Measurements from ENCODE around the gene ADAM12. TPM values are rescaled to one million over a fixed set of nuclear protein-coding genes. Genes with fewer than 3 reads are reported as not detected.

Gene ADAM12
- total and polyA plus RNA-seq, 2 donors (not counting 1 experiment from before 2014, with no cell fraction given), result 21.0 to 56.9 TPM

DNA sequence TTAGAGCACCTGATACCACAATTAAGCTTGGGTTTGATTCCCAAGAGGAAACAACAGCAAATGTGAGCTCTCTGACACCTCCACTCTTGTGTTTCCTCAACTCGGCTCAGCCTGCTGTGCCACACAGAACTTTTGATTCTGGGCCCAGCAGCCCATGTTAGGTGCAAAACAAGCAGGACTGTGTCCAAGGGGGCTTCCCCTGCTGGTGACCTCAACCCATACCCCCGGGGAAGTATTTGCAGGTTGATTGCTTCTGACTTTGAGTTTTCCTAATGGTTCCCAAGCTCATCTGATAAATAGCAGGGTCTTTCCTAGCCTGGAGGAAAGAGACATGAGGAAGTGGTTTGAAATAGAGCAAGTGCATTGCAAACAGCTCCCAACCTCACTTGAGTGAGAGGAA is 43.5 kb upstream of the ADAM12 start:
- Histone ChIP-seq H3K9ac (ENCODE audit: insufficient read depth, low read length) (no peak overlapping the region), H3K4me3 (replicated peaks in 1 of 4; ENCODE audit: control extremely low read depth in 1 of 4, insufficient read depth in 1 of 4, low read depth in 3 of 4, low read length in 4 of 4) (no peak overlapping the region), H3K36me3 (ENCODE audit: control insufficient read depth, insufficient read depth, low read length) (no peaks in the 10 kb centered on the region), H3K4me1 (ENCODE audit: control insufficient read depth, extremely low read depth, insufficient read depth, low read length) (no peaks in the 10 kb centered on the region), H3K27ac (ENCODE audit: insufficient read depth, low read length) (no peak overlapping the region), H3K27me3 (ENCODE audit: control insufficient read depth, insufficient read depth, low read length) (peaks cover 2% of the 10 kb centered on the region), H4K20me1 (ENCODE audit: control insufficient read depth, extremely low read depth, insufficient read depth, low read length) (no peaks in the 10 kb centered on the region), H2AFZ (ENCODE audit: low read length) (no peak overlapping the region), H3K9me3 (ENCODE audit: control insufficient read depth, insufficient read depth, low read depth, low read length) (no peaks in the 10 kb centered on the region), H3K4me2 (ENCODE audit: extremely low read depth, insufficient read depth, low read length) (no peak overlapping the region), H3K79me2 (ENCODE audit: control insufficient read depth, insufficient read depth, low read length) (no peaks in the 10 kb centered on the region)
- no peak for DNase-seq (ENCODE audit: low read depth in 2 of 2)
- TF ChIP-seq, protein P1, sequence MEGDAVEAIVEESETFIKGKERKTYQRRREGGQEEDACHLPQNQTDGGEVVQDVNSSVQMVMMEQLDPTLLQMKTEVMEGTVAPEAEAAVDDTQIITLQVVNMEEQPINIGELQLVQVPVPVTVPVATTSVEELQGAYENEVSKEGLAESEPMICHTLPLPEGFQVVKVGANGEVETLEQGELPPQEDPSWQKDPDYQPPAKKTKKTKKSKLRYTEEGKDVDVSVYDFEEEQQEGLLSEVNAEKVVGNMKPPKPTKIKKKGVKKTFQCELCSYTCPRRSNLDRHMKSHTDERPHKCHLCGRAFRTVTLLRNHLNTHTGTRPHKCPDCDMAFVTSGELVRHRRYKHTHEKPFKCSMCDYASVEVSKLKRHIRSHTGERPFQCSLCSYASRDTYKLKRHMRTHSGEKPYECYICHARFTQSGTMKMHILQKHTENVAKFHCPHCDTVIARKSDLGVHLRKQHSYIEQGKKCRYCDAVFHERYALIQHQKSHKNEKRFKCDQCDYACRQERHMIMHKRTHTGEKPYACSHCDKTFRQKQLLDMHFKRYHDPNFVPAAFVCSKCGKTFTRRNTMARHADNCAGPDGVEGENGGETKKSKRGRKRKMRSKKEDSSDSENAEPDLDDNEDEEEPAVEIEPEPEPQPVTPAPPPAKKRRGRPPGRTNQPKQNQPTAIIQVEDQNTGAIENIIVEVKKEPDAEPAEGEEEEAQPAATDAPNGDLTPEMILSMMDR (conservative IDR thresholded peaks at IDR 0.05 in 1 of 2, IDR thresholded peaks at IDR 0.05 in 1 of 2; ENCODE audit: low read depth in 1 of 2, low read length in 2 of 2), result no peak

DNA sequence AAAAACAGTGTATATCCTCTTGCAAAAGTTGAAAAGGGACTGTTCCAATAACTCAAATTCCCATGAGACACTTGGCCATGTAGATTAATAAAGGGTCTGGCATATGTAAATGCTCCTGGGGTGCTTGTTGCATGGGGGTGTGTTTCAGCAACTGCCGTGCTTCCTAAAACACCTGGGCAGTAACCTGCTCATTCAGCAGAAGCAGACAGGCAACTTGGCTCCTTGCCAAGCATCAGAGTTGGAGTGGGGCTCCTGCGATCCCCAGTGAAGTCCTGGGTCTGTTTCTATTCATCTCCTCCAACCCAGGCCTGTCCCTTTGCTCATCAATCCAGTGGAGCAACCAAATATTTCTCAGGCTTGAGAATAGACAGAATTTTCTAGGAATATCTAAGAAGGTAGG is 42.2 kb upstream of the ADAM12 start:
- TF ChIP-seq EZH2 (IDR thresholded peaks at IDR 0.05; ENCODE audit: low read length, missing control alignments), result no peak
- TF ChIP-seq, protein P1 (conservative IDR thresholded peaks at IDR 0.05 in 1 of 2, IDR thresholded peaks at IDR 0.05 in 1 of 2; ENCODE audit: low read depth in 1 of 2, low read length in 2 of 2), result no peak
- Histone ChIP-seq H2AFZ (ENCODE audit: low read length) (no peak overlapping the region), H4K20me1 (ENCODE audit: control insufficient read depth, extremely low read depth, insufficient read depth, low read length) (no peaks in the 10 kb centered on the region), H3K79me2 (ENCODE audit: control insufficient read depth, insufficient read depth, low read length) (no peaks in the 10 kb centered on the region), H3K9ac (ENCODE audit: insufficient read depth, low read length) (no peak overlapping the region), H3K4me1 (ENCODE audit: control insufficient read depth, extremely low read depth, insufficient read depth, low read length) (no peaks in the 10 kb centered on the region), H3K9me3 (ENCODE audit: control insufficient read depth, insufficient read depth, low read depth, low read length) (no peaks in the 10 kb centered on the region), H3K4me2 (ENCODE audit: extremely low read depth, insufficient read depth, low read length) (no peak overlapping the region), H3K4me3 (replicated peaks in 1 of 4; ENCODE audit: control extremely low read depth in 1 of 4, insufficient read depth in 1 of 4, low read depth in 3 of 4, low read length in 4 of 4) (no peak overlapping the region), H3K27me3 (ENCODE audit: control insufficient read depth, insufficient read depth, low read length) (no peaks in the 10 kb centered on the region), H3K36me3 (ENCODE audit: control insufficient read depth, insufficient read depth, low read length) (no peaks in the 10 kb centered on the region), H3K27ac (ENCODE audit: insufficient read depth, low read length) (no peak overlapping the region)
- no peak for DNase-seq (ENCODE audit: low read depth in 2 of 2)

DNA sequence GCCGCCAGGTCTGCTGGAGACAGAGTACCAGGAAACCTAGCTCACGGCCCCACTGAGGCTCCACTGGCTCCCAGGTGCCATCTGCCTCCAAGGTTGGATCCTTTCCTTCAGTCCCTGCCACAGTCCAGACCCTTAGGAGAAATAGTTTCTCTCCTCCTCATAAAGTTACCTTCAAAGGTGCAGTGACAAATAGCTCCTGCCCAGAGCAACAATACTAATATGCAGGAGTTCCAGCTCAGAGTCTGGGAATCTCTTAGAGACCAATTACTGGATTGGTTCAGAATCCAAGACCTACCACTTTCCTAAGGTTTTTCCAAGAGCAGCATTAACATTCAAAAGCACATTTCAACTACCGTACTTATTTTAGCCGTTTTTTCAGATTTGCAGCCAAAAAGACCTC is 41.0 kb upstream of the ADAM12 start:
- Histone ChIP-seq H3K9ac (ENCODE audit: insufficient read depth, low read length) (no peak overlapping the region), H3K4me1 (ENCODE audit: control insufficient read depth, extremely low read depth, insufficient read depth, low read length) (no peaks in the 10 kb centered on the region), H3K9me3 (ENCODE audit: control insufficient read depth, insufficient read depth, low read depth, low read length) (no peaks in the 10 kb centered on the region), H3K4me3 (replicated peaks in 1 of 4; ENCODE audit: control extremely low read depth in 1 of 4, insufficient read depth in 1 of 4, low read depth in 3 of 4, low read length in 4 of 4) (no peak overlapping the region), H3K27me3 (ENCODE audit: control insufficient read depth, insufficient read depth, low read length) (no peaks in the 10 kb centered on the region), H4K20me1 (ENCODE audit: control insufficient read depth, extremely low read depth, insufficient read depth, low read length) (no peaks in the 10 kb centered on the region), H3K79me2 (ENCODE audit: control insufficient read depth, insufficient read depth, low read length) (no peaks in the 10 kb centered on the region), H3K4me2 (ENCODE audit: extremely low read depth, insufficient read depth, low read length) (no peak overlapping the region), H3K27ac (ENCODE audit: insufficient read depth, low read length) (no peak overlapping the region), H3K36me3 (ENCODE audit: control insufficient read depth, insufficient read depth, low read length) (no peaks in the 10 kb centered on the region), H2AFZ (ENCODE audit: low read length) (no peak overlapping the region)
- TF ChIP-seq, protein P1 (conservative IDR thresholded peaks at IDR 0.05 in 1 of 2, IDR thresholded peaks at IDR 0.05 in 1 of 2; ENCODE audit: low read depth in 1 of 2, low read length in 2 of 2), result no peak
- TF ChIP-seq EZH2 (IDR thresholded peaks at IDR 0.05; ENCODE audit: low read length, missing control alignments), result no peak
- no peak for DNase-seq (ENCODE audit: low read depth in 2 of 2)

Data from fibroblast of lung (primary cell).